A549 treated with Mapracorat at 1 μM for 4 hours (cell line): Measurements from ENCODE around the gene IZUMO3. TPM values are rescaled to one million over a fixed set of nuclear protein-coding genes. Genes with fewer than 3 reads are reported as not detected.

Experiments used
- total RNA-seq: library from RNA; stranded (reverse); fragments of 200-300 nt; extraction: Qiagen RNA extraction; gene quantifications from 5 replicates; pipeline ENCODE4 v1.2.3, GENCODE V29; 2022

Gene IZUMO3, protein sequence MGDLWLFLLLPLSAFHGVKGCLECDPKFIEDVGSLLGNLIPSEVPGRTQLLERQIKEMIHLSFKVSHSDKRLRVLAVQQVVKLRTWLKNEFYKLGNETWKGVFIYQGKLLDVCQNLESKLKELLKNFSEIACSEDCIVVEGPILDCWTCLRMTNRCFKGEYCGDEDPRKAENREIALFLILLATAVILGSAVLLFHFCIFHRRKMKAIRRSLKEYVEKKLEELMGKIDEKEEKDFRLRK
- not detected in 5 replicates for total RNA-seq

DNA sequence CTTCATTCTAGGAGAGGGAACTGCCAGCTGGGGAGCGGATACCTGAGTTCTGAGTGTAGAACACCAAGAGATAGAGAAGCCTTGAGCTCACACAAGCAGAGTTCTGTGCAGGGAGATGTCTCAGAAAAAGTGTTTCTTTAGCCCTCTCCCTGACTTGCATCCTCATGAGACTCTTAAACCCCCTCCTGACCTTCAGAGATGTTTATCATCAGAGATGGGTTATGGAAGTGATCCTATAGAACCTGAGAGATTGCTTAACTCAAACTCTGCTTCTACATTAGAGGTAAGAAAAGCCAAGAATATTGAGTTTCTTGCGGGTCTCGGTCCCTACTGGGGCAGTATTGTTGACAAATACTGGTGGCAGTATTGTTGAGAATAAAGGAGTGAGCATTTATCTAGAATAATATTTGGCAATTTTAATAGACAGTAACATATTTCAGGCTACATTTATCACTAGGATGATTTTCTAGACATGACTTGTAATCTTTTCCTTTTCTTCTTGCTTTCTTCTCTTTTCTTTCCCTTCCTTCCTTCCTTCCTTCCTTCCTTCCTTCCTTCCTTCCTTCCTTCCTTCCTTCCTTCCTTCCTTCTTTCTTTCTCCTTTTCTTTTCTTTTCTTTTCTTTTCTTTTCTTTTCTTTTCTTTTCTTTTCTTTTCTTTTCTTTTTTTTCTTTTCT lies at the start of gene IZUMO3:
Gene IZUMO3, minus strand, starts transcription at position 51 of the 676 bp plus-strand sequence. CDS start 248 bp downstream, outside the sequence.

